ENCODE data around the gene TRMT2A.

The TRMT2A gene

DNA sequence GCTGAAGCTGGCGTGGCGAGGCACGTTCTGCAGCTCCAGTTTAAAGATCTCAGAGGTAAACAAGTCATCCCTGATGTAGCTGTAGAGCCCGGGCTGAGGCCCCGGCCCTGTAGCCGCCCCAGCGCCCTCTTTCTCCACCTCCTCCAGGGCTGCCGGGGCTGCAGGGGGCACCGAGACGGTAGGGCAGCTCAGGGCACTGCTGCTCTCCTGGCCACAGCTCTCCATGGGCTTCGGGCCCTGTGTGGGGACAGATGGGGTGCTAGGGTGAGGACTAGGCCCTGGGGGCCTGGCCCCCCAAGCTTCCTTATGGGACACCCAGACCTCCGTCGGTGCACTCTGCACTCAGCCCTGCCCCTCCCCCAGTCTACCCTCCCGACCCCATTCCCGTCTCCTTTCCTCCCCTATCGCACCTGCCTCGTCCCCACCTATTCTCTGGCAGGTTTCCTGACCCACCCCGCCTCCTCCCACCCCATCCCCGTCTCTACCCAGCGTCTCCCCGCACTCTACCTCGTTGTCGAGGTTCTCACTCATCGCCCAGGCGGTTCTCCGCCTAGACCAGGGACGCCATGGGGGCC, 563 bp downstream of the TRMT2A start:
- Histone ChIP-seq H3K79me2 (peaks cover 2% of the 10 kb centered on the region), H3K27ac (peak overlapping the region; percentile 71), H3K9ac (no peak overlapping the region), H3K27me3 (ENCODE audit: control insufficient read depth, insufficient read depth, low read length) (no peaks in the 10 kb centered on the region), H3K4me2 (ENCODE audit: low read length) (peak overlapping the region; percentile 63), H3K4me1 (no peaks in the 10 kb centered on the region), H2AFZ (peak overlapping the region; percentile 80), H3K36me3 (ENCODE audit: control insufficient read depth, insufficient read depth, low read length) (no peaks in the 10 kb centered on the region), H3K9me3 (ENCODE audit: control insufficient read depth, low read length) (no peaks in the 10 kb centered on the region), H3K4me3 (ENCODE audit: low read depth, low read length) (peak overlapping the region; percentile 61)
- TF ChIP-seq, protein P1, sequence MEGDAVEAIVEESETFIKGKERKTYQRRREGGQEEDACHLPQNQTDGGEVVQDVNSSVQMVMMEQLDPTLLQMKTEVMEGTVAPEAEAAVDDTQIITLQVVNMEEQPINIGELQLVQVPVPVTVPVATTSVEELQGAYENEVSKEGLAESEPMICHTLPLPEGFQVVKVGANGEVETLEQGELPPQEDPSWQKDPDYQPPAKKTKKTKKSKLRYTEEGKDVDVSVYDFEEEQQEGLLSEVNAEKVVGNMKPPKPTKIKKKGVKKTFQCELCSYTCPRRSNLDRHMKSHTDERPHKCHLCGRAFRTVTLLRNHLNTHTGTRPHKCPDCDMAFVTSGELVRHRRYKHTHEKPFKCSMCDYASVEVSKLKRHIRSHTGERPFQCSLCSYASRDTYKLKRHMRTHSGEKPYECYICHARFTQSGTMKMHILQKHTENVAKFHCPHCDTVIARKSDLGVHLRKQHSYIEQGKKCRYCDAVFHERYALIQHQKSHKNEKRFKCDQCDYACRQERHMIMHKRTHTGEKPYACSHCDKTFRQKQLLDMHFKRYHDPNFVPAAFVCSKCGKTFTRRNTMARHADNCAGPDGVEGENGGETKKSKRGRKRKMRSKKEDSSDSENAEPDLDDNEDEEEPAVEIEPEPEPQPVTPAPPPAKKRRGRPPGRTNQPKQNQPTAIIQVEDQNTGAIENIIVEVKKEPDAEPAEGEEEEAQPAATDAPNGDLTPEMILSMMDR (IDR thresholded peaks at IDR 0.05), result no peak

DNA sequence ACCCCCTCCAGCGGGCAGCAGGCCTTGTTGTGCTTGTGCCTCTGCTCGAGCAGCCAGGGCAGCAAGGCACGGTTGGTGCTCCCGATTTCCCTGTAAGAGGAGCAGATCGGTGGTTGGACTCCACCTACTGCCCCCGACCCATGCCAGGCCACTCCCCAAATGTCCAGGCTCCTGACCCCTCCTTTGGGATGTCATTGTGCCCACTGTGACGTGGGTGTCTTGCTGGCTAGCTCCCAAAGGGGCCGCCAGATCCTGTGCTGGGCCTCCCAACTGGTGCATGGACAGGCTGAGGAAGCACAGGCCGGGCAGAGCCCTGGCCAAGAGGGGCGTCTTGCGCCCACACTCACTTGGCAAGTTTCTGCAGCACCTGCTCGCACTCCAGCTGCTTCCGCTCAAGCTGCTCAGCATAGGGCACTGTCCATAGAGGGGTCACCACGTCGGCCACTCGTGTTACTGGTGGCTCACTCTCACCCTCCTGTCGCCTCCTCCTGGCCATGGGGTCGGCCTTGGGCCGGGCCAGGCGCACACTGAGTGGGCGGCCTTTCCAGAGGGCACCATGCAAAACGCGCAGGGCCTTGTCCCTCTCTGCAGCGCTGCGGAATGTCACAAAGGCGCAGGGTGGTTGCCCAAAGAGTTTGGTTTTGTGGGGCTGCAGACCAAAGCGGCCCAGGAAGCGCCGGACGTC, 1.2 kb downstream of the TRMT2A start, which contains the start of gene RANBP1:
Gene RANBP1, plus strand, starts transcription at position 414 of the 685 bp plus-strand sequence. Its CDS starts 81 bp downstream, at position 495.
- peak within 1 kb of the TSS; percentile 71 for H3K27ac ChIP-seq
- H3K9ac ChIP-seq, result peak within 1 kb of the TSS; percentile 46
- TF ChIP-seq, protein P1 (IDR thresholded peaks at IDR 0.05), result no peak
- H2AFZ ChIP-seq, result peak within 1 kb of the TSS; percentile 80
- peak within 1 kb of the TSS; percentile 61 for H3K4me3 ChIP-seq (ENCODE audit: low read depth, low read length)
- no peaks in the 10 kb centered on the region for H3K4me1 ChIP-seq
- H3K36me3 ChIP-seq (ENCODE audit: control insufficient read depth, insufficient read depth, low read length), result no peaks in the 10 kb centered on the region
- no peaks in the 10 kb centered on the region for H3K9me3 ChIP-seq (ENCODE audit: control insufficient read depth, low read length)
- H3K79me2 ChIP-seq, result peaks cover 2% of the 10 kb centered on the region
- no peaks in the 10 kb centered on the region for H3K27me3 ChIP-seq (ENCODE audit: control insufficient read depth, insufficient read depth, low read length)
- peak within 1 kb of the TSS; percentile 63 for H3K4me2 ChIP-seq (ENCODE audit: low read length)

GRCh38 chr22:20114506-20115475, 2.2 kb downstream of the TRMT2A start:
- Histone ChIP-seq H3K9ac (no peak overlapping the region), H3K27me3 (ENCODE audit: control insufficient read depth, insufficient read depth, low read length) (no peaks in the 10 kb centered on the region), H3K9me3 (ENCODE audit: control insufficient read depth, low read length) (no peaks in the 10 kb centered on the region), H3K27ac (no peak overlapping the region), H3K36me3 (ENCODE audit: control insufficient read depth, insufficient read depth, low read length) (no peaks in the 10 kb centered on the region), H3K79me2 (peaks cover 2% of the 10 kb centered on the region), H3K4me3 (ENCODE audit: low read depth, low read length) (no peak overlapping the region), H3K4me2 (ENCODE audit: low read length) (no peak overlapping the region), H3K4me1 (no peaks in the 10 kb centered on the region), H2AFZ (no peak overlapping the region)
- TF ChIP-seq, protein P1 (IDR thresholded peaks at IDR 0.05), result no peak

DNA sequence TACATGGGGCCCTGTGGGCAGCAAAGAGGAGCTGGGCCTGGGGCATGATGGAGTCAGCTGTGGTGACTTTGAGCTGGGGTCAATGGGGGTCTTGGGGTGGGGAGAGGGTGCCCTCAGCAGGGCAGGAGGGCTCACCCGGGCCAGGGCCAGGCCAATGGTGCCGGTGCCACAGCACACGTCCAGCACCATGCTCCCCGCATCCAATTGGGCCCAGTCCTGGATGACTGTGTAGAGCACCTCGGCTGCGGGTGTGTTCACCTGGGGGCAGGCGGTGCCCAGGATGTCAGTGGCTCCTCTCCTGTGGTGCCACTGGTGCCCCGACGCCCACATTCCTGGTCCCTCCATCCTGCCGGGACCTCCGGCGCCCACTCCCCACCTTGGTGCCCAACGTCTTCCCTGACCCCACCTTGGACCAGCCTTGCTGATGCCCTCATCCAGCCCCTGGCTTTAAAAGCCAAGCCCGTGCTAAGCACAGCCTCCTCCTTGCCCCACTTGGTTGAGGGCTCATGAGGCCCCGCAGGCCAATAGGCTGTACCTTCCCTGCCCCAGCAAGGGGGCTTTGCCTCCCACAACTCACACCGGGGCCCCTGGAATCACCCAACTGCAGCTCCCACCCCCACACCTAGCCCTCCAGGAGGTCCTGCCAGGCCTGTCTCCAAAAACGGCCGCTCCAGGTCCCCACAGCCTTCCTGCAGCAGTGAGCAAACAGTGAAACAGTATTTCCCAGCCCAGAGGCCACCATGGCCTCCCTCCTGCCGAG, 3.3 kb downstream of the TRMT2A start:
- TF ChIP-seq, protein P1 (IDR thresholded peaks at IDR 0.05), result no peak
- Histone ChIP-seq H3K4me2 (ENCODE audit: low read length) (no peak overlapping the region), H3K27ac (no peak overlapping the region), H3K4me3 (ENCODE audit: low read depth, low read length) (no peak overlapping the region), H3K36me3 (ENCODE audit: control insufficient read depth, insufficient read depth, low read length) (no peaks in the 10 kb centered on the region), H3K4me1 (no peaks in the 10 kb centered on the region), H3K9ac (no peak overlapping the region), H2AFZ (no peak overlapping the region), H3K79me2 (peaks cover 2% of the 10 kb centered on the region), H3K9me3 (ENCODE audit: control insufficient read depth, low read length) (no peaks in the 10 kb centered on the region), H3K27me3 (ENCODE audit: control insufficient read depth, insufficient read depth, low read length) (no peaks in the 10 kb centered on the region)

All from parathyroid adenoma (tissue), 2 donors.